ENCODE measurements around the gene SPEM2. TPM values are rescaled to one million over a fixed set of nuclear protein-coding genes. Genes with fewer than 3 reads are reported as not detected.

SPEM2 gene
- total RNA-seq, 1 experiment from 2014 or later: not detected

GRCh38 chr17:7421186-7421585, 4.2 kb upstream of the SPEM2 start:
- no peak for DNase-seq (ENCODE audit: low spot score)

DNA sequence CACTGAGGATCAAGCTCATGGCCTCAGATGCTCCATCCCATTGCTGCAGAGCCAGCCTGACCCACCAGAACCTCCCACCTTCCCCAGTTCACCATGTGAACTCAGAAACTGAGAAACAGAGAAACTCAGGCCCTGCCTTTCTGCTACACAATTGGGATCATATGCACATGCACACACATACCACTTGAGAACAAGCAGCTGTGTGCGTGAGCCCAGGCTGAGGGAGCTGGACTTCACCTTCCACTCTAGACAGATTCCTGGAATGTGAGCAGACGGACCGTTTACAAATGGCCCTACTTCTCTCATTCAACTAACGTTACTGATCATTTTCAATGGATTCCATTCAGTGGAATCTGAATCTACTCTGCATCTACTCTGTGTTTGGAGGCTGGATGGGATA, 1.7 kb upstream of the SPEM2 start:
- no peak for DNase-seq (ENCODE audit: low spot score)

- no peak for DNase-seq (ENCODE audit: low spot score)
These were observed 340 bp downstream of the SPEM2 start for GRCh38 chr17:7425756-7426155.

GRCh38 chr17:7426203-7426863, 917 bp downstream of the SPEM2 start:
- no peak for DNase-seq (ENCODE audit: low spot score)

- DNase-seq (ENCODE audit: low spot score): no peak
These were observed 1.6 kb downstream of the SPEM2 start for GRCh38 chr17:7426896-7427489.

DNA sequence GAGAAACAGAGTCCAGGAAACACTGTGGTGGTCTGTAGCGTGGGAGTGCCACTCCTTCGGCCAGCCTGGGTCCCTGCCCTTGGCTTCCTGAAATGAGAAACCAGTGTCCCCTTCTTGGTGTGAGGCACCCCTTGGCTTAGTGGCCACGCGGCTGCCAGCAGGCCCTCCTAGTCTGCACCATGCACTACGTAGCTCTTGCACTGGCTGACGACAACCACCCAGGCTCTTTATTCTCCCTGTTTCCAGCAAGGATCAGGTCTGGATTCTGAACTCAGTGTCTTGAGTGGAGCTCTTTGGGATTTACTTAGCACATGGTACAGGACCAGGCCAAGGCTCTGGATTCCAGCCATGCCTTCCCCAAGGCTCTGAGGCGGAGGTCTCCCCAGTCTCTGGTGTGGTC, 2.1 kb downstream of the SPEM2 start:
- DNase-seq (ENCODE audit: low spot score): no peak

- DNase-seq (ENCODE audit: low spot score): no peak
These were observed 3.1 kb downstream of the SPEM2 start, which contains the start of gene SPEM3 for GRCh38 chr17:7428557-7428956. TSS of gene SPEM3 (plus strand) at chr17:7428857. CDS start at chr17:7428903, 46 bp downstream.

DNA sequence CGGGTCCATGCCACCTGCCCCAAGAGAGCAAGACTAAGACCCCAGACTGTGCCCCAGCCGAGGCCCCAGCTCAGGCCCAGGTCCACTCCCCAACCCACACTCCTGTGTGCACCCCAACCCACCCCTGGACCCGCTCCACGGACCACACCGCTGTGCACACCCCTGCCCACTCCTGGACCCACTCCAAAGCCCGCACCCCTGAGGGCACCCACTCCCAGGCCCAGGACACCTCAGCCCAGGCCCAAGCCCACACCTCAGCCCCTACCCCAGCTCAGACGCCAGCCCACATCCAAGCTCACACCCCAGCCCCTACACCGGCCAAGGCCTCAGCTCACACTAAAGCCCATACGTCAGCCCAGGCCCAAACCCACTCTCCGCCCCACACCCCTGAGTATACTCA, 4.3 kb downstream of the SPEM2 start:
- no peak for DNase-seq (ENCODE audit: low spot score)

GRCh38 chr17:7431231-7431630, 5.8 kb downstream of the SPEM2 start:
- DNase-seq (ENCODE audit: low spot score): no peak

DNA sequence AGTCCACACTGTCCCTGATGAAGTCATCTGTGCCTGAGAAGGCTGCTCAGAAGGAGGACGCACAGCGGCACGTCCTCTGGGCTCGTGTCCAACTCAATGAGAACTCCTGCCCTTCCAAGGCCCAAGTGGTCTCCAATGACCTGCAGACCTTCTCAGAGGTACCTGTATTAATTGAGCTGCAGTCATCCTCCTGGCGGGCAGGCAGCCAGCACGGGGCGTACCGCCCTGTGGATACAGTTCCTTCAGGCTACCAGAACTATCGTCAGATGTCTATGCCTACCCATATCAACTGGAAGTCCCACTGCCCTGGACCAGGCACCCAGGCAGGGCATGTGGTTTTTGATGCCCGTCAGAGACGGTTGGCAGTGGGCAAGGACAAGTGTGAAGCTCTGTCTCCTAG, 6.9 kb downstream of the SPEM2 start:
- DNase-seq (ENCODE audit: low spot score): no peak

GRCh38 chr17:7435676-7436555, 10.5 kb downstream of the SPEM2 start:
- no peak for DNase-seq (ENCODE audit: low spot score)

DNA sequence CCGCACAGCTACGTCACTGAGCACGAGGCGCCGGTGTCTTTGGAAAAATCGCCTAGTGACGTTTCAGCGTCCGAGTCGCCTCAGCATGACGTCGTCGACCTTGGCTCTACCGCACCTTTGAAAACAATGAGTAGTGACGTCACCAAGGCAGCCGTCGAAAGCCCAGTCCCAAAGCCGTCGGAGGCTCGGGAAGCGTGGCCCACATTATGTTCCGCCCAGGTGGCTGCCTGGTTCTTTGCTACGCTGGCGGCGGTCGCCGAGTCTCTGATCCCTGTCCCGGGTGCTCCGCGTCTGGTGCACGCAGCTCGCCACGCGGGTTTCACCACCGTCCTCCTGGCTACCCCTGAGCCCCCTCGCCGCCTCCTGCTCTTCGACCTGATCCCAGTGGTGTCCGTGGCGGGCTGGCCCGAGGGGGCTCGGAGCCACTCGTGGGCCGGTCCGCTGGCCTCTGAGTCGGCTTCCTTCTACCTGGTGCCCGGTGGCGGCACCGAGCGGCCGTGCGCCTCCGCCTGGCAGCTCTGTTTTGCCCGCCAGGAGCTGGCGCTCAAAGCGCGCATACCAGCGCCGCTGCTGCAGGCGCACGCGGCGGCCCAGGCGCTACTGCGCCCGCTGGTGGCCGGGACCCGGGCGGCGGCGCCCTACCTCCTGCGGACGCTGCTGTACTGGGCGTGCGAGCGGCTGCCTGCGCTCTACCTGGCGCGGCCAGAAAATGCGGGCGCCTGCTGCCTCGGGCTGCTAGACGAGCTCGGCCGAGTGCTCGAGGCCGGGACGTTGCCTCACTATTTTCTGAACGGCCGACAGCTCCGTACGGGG, 11.3 kb downstream of the SPEM2 start:
- no peak for DNase-seq (ENCODE audit: low spot score)

GRCh38 chr17:7437369-7437863, 12.0 kb downstream of the SPEM2 start:
- no peak for DNase-seq (ENCODE audit: low spot score)

- DNase-seq (ENCODE audit: low spot score): no peak
These were observed 12.7 kb downstream of the SPEM2 start for GRCh38 chr17:7437950-7438614.

- DNase-seq (ENCODE audit: low spot score): no peak
These were observed 13.4 kb downstream of the SPEM2 start for GRCh38 chr17:7438656-7439460.

DNA sequence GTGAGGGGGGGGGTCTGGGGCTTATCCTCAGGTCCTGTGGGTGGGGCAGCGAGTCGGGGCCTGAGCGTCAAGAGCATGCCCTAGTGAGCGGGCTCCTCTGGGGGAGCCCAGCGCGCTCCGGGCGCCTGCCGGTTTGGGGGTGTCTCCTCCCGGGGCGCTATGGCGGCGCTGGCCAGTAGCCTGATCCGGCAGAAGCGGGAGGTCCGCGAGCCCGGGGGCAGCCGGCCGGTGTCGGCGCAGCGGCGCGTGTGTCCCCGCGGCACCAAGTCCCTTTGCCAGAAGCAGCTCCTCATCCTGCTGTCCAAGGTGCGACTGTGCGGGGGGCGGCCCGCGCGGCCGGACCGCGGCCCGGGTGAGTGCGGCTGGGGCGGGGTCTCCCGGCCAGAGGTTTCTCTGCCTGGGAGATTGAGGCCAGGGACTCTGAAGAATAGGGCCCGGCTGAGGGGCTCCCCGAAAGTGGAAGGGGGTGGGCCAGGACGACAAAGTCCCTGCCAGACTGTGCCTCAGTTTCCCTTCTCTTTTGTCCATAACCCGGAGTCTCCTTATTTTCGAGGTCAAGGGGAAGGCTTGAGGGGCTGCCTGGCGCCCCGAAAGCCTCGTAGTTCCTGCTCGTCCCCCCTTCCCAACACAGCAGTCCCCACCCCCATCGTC, 14.2 kb downstream of the SPEM2 start, which contains the start of gene FGF11:
TSS of gene FGF11 (plus strand) at position 51 of the 651 bp plus-strand sequence. CDS start at position 160, 109 bp downstream.
- no peak for DNase-seq (ENCODE audit: low spot score)

DNA sequence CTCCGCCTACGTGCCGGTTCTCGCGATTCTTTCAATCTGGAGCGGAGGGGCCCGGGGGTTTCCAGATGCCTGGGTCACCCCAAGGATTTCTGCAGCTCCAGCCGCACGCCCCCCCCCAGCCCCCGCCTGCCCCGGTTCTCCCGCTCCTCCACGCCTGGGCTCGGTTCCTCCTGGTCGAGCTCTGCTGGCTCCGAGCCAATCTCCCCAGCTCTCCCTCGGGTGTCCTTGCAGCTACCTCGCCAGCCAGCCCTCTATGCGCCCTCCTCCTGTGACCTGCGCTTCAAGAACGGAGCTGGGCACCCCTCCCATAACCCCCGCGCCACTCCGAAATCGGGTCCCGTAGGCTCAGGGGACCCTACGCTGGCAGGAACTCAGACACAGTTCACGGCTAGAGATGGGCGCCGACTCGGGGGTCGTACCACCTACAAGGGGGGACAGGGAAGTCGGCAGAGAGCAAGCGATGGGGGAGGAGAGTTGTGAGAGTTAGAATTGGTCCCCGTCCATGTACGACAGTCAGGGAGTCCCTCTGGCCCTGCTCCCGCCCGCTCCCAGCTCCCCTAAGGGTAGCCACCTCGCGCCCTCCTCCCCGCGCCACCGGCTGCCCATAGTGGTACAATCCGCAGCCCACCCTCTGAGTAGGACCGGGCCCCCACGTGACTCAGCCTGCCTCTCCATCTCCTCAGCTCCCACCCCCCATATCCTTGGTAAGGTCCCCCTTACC, 14.9 kb downstream of the SPEM2 start:
- no peak for DNase-seq (ENCODE audit: low spot score)

DNA sequence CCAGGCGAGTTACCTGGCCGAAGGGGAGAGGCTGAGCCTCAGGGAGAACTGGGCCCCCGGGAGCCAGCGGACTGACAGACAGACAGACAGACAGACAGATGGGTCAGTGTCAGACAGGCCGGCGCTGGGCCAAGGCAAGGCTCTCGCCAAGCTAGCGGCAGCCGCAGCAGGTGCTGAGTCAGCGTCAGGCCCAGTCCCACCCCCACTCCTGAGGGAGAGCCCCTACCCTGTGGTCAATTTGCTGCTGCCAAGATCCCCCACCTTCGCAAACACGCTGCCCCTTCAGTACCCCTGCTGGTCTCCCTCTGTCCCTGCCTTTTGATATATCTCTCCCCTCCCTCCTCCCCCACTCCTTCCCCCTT, 15.4 kb downstream of the SPEM2 start:
- no peak for DNase-seq (ENCODE audit: low spot score)

- DNase-seq (ENCODE audit: low spot score): no peak
These were observed 15.8 kb downstream of the SPEM2 start for GRCh38 chr17:7441266-7441665.
